Measurements from ENCODE around the gene CDK9. TPM values are rescaled to one million over a fixed set of nuclear protein-coding genes. Genes with fewer than 3 reads are reported as not detected.

Gene CDK9
- total RNA-seq, 1 experiment from 2014 or later: 68.0 TPM

DNA sequence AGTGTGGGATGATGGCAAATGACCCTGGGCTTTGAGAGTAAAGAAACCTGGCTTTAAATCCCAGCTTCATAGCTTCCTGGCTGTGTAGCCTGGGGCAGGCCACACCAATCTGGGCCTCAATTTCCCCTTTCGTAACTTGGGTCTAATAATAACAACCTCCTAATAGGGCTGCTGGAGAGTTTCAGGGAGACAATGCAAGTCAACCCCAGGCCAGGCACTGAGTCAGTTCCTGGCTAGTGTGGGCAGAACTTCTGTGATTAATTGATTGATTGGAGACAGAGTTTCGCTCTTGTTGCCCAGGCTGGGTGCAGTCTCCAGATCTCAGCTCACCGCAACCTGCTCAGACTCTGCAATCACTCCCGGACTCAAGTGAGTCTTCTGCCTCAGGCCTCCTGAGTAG is 4.0 kb upstream of the CDK9 start:
- Histone ChIP-seq H3K36me3 (ENCODE audit: insufficient read depth, low read length, poor library complexity, severe bottlenecking) (no peaks in the 10 kb centered on the region), H3K4me3 (ENCODE audit: low read depth, low read length, poor library complexity, severe bottlenecking) (no peak overlapping the region), H3K9me3 (ENCODE audit: low read depth, low read length, poor library complexity, severe bottlenecking) (no peaks in the 10 kb centered on the region), H3K27me3 (replicated peaks; ENCODE audit: insufficient read depth, low read depth, low read length, poor library complexity) (no peaks in the 10 kb centered on the region), H3K27ac (ENCODE audit: low read depth, low read length, poor library complexity, severe bottlenecking) (no peak overlapping the region), H3K4me1 (ENCODE audit: insufficient read depth, low read length, poor library complexity, severe bottlenecking) (no peaks in the 10 kb centered on the region)
- TF ChIP-seq EZH2 (IDR thresholded peaks at IDR 0.05; ENCODE audit: borderline replicate concordance, low read depth, low read length, poor library complexity, severe bottlenecking): no peak
- TF ChIP-seq, protein P1, sequence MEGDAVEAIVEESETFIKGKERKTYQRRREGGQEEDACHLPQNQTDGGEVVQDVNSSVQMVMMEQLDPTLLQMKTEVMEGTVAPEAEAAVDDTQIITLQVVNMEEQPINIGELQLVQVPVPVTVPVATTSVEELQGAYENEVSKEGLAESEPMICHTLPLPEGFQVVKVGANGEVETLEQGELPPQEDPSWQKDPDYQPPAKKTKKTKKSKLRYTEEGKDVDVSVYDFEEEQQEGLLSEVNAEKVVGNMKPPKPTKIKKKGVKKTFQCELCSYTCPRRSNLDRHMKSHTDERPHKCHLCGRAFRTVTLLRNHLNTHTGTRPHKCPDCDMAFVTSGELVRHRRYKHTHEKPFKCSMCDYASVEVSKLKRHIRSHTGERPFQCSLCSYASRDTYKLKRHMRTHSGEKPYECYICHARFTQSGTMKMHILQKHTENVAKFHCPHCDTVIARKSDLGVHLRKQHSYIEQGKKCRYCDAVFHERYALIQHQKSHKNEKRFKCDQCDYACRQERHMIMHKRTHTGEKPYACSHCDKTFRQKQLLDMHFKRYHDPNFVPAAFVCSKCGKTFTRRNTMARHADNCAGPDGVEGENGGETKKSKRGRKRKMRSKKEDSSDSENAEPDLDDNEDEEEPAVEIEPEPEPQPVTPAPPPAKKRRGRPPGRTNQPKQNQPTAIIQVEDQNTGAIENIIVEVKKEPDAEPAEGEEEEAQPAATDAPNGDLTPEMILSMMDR (conservative IDR thresholded peaks at IDR 0.05; ENCODE audit: low read depth, low read length): no peak
- POLR2A ChIA-PET (ENCODE audit: low non-redundant PET): no interaction called here
- DNase-seq (ENCODE audit: low spot score): no peak
- CTCF ChIA-PET: no interaction called here
- intact Hi-C loops (cut with micrococcal nuclease; ENCODE audit: unreplicated experiment): no loop called here
- no TSS peak for BruUV-seq (replicated peaks)

DNA sequence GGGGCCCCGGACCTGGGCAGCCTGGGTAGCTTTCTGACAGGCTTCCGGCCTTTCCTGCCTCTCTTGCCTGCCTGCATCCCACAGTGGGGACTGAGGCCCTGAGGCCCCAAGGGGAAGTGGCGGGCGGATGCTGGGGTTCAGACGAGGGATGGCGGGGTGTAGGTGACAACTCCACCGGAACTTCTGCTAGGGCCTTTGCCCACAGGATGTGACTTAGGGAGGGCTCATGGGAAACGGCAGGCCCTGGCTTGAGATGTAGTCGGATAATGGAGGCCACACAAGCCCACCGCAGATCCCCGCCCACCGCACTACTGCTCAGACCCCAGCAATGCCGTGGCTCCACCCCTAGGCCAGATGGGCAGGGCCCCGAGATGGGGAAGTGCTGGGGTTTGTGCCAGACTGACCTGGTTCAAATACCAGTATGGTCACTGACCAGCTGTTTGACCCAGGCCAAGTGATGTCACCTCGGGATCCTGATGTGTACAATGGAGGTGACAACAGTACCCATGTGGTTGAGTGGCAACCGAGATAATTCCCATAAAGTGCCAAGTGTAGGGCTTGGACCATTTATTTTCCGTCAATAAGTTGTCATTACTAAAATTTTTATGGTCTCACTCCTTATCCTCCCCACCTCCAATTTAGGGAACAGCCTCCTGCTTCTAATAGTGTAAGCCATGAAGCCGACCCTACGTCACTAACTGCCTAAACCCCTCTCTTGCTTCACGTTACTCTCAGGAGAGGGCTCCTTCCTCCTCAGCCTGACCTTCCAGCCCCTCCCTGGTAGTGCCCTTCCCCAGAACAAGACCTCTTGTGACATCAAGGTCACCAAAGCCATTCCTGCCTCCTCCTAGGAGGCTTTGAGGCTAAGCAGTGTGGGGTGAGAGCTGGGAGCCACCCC is 2.5 kb upstream of the CDK9 start:
- no peaks in the 10 kb centered on the region for H3K27me3 ChIP-seq (replicated peaks; ENCODE audit: insufficient read depth, low read depth, low read length, poor library complexity)
- TF ChIP-seq EZH2 (IDR thresholded peaks at IDR 0.05; ENCODE audit: borderline replicate concordance, low read depth, low read length, poor library complexity, severe bottlenecking): no peak
- TF ChIP-seq, protein P1 (conservative IDR thresholded peaks at IDR 0.05; ENCODE audit: low read depth, low read length): no peak
- BruUV-seq (replicated peaks): no TSS peak
- H3K9me3 ChIP-seq (ENCODE audit: low read depth, low read length, poor library complexity, severe bottlenecking): no peaks in the 10 kb centered on the region
- DNase-seq (ENCODE audit: low spot score): no peak
- H3K27ac ChIP-seq (ENCODE audit: low read depth, low read length, poor library complexity, severe bottlenecking): no peak overlapping the region
- intact Hi-C loops (cut with micrococcal nuclease; ENCODE audit: unreplicated experiment): loop anchor here (2.0 kb wide), 1 partner anchor 193 kb away; no protein-coding TSS in a partner anchor
- no peak overlapping the region for H3K4me3 ChIP-seq (ENCODE audit: low read depth, low read length, poor library complexity, severe bottlenecking)
- peaks cover 6% of the 10 kb centered on the region for H3K4me1 ChIP-seq (ENCODE audit: insufficient read depth, low read length, poor library complexity, severe bottlenecking)
- POLR2A ChIA-PET (ENCODE audit: low non-redundant PET): no interaction called here
- CTCF ChIA-PET: no interaction called here
- H3K36me3 ChIP-seq (ENCODE audit: insufficient read depth, low read length, poor library complexity, severe bottlenecking): peaks cover 15% of the 10 kb centered on the region

DNA sequence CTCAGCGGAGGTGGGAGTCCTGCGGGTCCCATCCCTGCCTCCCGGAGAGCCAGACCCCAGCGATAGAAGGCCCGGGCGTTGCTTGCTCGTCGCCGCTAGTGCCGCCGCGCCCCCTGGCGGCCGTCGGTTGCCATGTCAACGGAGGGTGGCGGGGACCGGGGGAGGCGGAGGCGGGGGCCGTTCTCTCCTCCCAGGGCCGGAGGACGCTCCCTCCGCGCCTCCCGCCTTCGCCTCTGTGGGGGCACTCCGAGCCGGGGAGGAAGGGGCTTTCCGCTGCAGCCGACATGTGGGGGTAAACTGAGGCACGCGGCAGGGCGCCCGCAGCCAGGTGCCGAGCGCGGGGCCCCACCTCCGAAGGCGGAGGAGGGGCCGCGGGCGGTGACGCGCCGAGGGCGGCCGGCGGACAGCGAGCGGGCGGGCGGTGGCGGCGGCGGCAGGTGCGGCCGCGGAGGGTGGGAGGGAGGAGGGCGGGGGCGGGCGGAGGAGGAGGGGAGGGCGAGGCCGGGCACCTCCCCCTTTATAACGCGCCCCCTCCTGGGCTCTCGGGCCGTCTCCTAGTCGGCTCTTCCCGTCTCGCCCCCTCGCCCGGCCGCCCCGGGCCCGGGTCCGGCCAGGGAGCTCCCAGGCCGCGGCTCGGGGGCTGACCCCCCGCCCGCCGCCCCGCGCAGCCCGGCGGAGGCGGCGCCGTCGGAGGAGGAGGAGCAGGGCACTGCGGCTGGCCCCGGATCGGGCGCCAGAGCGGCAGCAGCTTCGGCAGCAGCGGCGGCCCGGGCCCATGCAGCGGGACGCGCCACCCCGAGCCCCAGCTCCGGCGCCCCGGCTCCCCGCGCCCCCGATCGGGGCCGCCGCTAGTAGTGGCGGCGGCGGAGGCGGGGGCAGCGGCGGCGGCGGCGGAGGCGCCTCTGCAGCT is 556 bp upstream of the CDK9 start:
- ChIA-PET POLR2A (ENCODE audit: low non-redundant PET) (interaction anchor here (0.6 to 0.7 kb wide), 2 partner anchors 13 to 714 kb away, joined by 3 to 4 read pairs; no protein-coding TSS in a partner anchor), CTCF (interaction anchor here (1.6 kb wide), 1 partner anchor 51 kb away, joined by 5 read pairs; the partner anchor contains the start of gene TOR2A)
- Histone ChIP-seq H3K9me3 (ENCODE audit: low read depth, low read length, poor library complexity, severe bottlenecking) (no peaks in the 10 kb centered on the region), H3K27ac (ENCODE audit: low read depth, low read length, poor library complexity, severe bottlenecking) (peak overlapping the region; percentile 93), H3K27me3 (replicated peaks; ENCODE audit: insufficient read depth, low read depth, low read length, poor library complexity) (no peaks in the 10 kb centered on the region), H3K4me1 (ENCODE audit: insufficient read depth, low read length, poor library complexity, severe bottlenecking) (peaks cover 6% of the 10 kb centered on the region), H3K36me3 (ENCODE audit: insufficient read depth, low read length, poor library complexity, severe bottlenecking) (peaks cover 34% of the 10 kb centered on the region), H3K4me3 (ENCODE audit: low read depth, low read length, poor library complexity, severe bottlenecking) (peak overlapping the region; percentile 77)
- BruUV-seq (replicated peaks): no TSS peak
- intact Hi-C loops (cut with micrococcal nuclease; ENCODE audit: unreplicated experiment): loop anchor here (1.0 to 5.0 kb wide), 3 partner anchors 50 to 194 kb away; partner anchors contain the start of gene TOR2A
- TF ChIP-seq, protein P1 (conservative IDR thresholded peaks at IDR 0.05; ENCODE audit: low read depth, low read length): peak; percentile 94
- TF ChIP-seq EZH2 (IDR thresholded peaks at IDR 0.05; ENCODE audit: borderline replicate concordance, low read depth, low read length, poor library complexity, severe bottlenecking): no peak
- DNase-seq (ENCODE audit: low spot score): peak; percentile 90
